ENCODE measurements around the gene ZC3H12C. TPM values are rescaled to one million over a fixed set of nuclear protein-coding genes. Genes with fewer than 3 reads are reported as not detected.

The ZC3H12C gene
- total and polyA plus RNA-seq, 2 of the 13 experiments (the other 11 are each of a cell fraction or from before 2014, with no cell fraction given), result 2.4 to 5.7 TPM

- TF ChIP-seq ZNF407 (CRISPR knock-in tag; IDR thresholded peaks at IDR 0.05; ENCODE audit: not compliant biosample characterization) (peak; percentile 22), SMAD1 (CRISPR knock-in tag; IDR thresholded peaks at IDR 0.05; ENCODE audit: borderline replicate concordance, low read depth) (no peak), SIN3A (IDR thresholded peaks at IDR 0.05; ENCODE audit: borderline replicate concordance, low read depth, low read length) (0 out of 2 replicates have a peak, but pooled peaks have one; percentile 14), NFKBIZ (CRISPR knock-in tag; IDR thresholded peaks at IDR 0.05) (0 out of 2 replicates have a peak, but pooled peaks have one; percentile 64), MAZ (IDR thresholded peaks at IDR 0.05; ENCODE audit: borderline replicate concordance, low read depth, low read length) (peak; percentile 50; the same call in 1 of the 2 replicates), MAZ (CRISPR knock-in tag; IDR thresholded peaks at IDR 0.05; ENCODE audit: low read depth) (no peak), HNRNPLL (IDR thresholded peaks at IDR 0.05; ENCODE audit: low read depth, low read length, poor library complexity, severe bottlenecking) (no peak), KLF12 (CRISPR knock-in tag; IDR thresholded peaks at IDR 0.05; ENCODE audit: borderline replicate concordance) (0 out of 2 replicates have a peak, but pooled peaks have one; percentile 8), PTBP1 (IDR thresholded peaks at IDR 0.05; ENCODE audit: low read depth, low read length, poor library complexity, severe bottlenecking) (peak; percentile 29), SOX5 (CRISPR knock-in tag; IDR thresholded peaks at IDR 0.05; ENCODE audit: borderline replicate concordance) (peak; percentile 25; the same call in 1 of the 2 replicates), LCORL (IDR thresholded peaks at IDR 0.05) (no peak), LCORL (CRISPR knock-in tag; IDR thresholded peaks at IDR 0.05) (peak; percentile 43; the same call in 1 of the 2 replicates), ZNF749 (CRISPR knock-in tag; IDR thresholded peaks at IDR 0.05; ENCODE audit: borderline replicate concordance) (peak; percentile 27; the same call in 1 of the 2 replicates), ARID4A (CRISPR knock-in tag; IDR thresholded peaks at IDR 0.05; ENCODE audit: borderline replicate concordance) (peak; percentile 58; the same call in 1 of the 2 replicates), TBX2 (CRISPR knock-in tag; IDR thresholded peaks at IDR 0.05; ENCODE audit: borderline replicate concordance) (peak; percentile 21; the same call in 1 of the 2 replicates)
Measured at GRCh38 chr11:110092515-110093406, at the start of gene ZC3H12C (continued).
